Tibial artery (tissue), 4 donors: ENCODE measurements around the gene DRC1.

Experiments
- DNase-seq, 2 donors: peaks; one replicate each; pipeline ENCODE4 v3.0.0-alpha.2; 2019
- H3K27ac ChIP-seq, 2 donors: fragments of 200-600 bp; sonication (generic) in 1 of 2; 1 replicate in 1 of 2; 2 replicates in 1 of 2; pipeline ENCODE4 v1.5.1; 2018 to 2019; ENCODE audit warnings: mild to moderate bottlenecking in 1 of 2
- H3K27me3 ChIP-seq, 2 donors: fragments of 200-600 bp; sonication (generic) in 1 of 2; one replicate each; pipeline versions ENCODE4 v1.5.1 to v1.6.0; 2016 to 2019
- H3K36me3 ChIP-seq, 3 donors: fragments of 200-600 bp; sonication (generic) in 2 of 3; one replicate each; pipeline ENCODE4 v1.5.1; 2016 to 2019; ENCODE audit warnings: mild to moderate bottlenecking in 2 of 3
- H3K4me1 ChIP-seq, 4 donors: fragments of 200-600 bp; sonication (generic) in 2 of 4; 1 replicate in 3 of 4; 2 replicates in 1 of 4; pipeline ENCODE4 v1.5.1; 2016 to 2019
- H3K4me3 ChIP-seq, 2 donors: fragments of 200-600 bp; sonication (generic) in 1 of 2; 1 replicate in 1 of 2; 2 replicates in 1 of 2; pipeline ENCODE4 v1.5.1; 2018 to 2019; ENCODE audit warnings: mild to moderate bottlenecking in 2 of 2
- H3K9me3 ChIP-seq, 3 donors: fragments of 200-600 bp; sonication (generic) in 1 of 3; one replicate each; pipeline ENCODE4 v1.5.1; 2016 to 2019
- intact Hi-C: fragments of 100-400 bp; cut with DNase I; formaldehyde crosslinking; loops from one replicate; pipeline ENCODE4 v1.15.0; 2023; ENCODE audit warnings: low total_unique reads
- TF ChIP-seq, protein P1 (sequence below), 2 experiments: fragments of 200-600 bp in 1 of 2; fragments of 450-650 bp in 1 of 2; IDR thresholded peaks; one replicate each; pipeline ENCODE4 v1.5.1; 2017 to 2019; ENCODE audit warnings: antibody characterized with exemption in 2 of 2, mild to moderate bottlenecking in 1 of 2, moderate library complexity in 1 of 2

Gene DRC1

DNA sequence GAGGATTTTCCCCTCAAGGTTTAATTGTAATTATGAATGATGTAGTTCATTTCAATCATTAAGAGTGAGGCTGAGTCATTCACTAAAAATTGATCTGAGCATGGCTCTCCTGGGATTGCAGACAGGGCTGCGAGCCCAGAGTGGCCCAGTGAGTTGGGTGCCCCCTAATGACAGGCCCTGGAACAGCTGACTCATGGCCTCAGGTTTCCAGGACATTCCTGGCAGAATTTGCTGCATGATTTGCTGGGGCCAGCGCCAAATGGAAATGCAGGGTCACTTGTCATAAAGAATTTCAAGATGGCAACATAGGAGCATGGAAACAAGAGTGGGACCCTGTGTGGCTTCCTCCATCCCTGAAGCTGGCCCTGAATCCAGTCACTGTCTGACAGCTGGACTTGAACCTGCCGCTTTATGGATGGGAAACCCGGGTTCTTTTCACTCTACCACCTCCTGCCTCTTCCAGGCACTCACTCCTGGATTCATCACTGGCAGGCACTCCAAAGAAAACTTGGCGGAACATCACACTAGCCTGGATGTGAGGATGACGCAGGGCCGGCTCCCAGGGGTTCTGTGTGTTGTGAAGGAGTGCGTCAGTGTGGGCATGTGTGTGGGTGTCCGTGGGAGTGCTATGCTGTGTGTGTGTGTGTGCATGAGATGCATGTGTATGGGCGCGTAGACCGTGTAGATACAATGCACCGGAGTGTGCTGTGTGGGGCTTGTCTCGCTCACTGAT is 61.0 kb downstream of the DRC1 start:
- H3K9me3 ChIP-seq: no peaks in the 10 kb centered on the region
- TF ChIP-seq, protein P1, sequence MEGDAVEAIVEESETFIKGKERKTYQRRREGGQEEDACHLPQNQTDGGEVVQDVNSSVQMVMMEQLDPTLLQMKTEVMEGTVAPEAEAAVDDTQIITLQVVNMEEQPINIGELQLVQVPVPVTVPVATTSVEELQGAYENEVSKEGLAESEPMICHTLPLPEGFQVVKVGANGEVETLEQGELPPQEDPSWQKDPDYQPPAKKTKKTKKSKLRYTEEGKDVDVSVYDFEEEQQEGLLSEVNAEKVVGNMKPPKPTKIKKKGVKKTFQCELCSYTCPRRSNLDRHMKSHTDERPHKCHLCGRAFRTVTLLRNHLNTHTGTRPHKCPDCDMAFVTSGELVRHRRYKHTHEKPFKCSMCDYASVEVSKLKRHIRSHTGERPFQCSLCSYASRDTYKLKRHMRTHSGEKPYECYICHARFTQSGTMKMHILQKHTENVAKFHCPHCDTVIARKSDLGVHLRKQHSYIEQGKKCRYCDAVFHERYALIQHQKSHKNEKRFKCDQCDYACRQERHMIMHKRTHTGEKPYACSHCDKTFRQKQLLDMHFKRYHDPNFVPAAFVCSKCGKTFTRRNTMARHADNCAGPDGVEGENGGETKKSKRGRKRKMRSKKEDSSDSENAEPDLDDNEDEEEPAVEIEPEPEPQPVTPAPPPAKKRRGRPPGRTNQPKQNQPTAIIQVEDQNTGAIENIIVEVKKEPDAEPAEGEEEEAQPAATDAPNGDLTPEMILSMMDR (IDR thresholded peaks at IDR 0.05): no peak
- H3K27me3 ChIP-seq: peaks cover 0 to 2% of the 10 kb centered on the region in 2 donors
- no peak overlapping the region for H3K27ac ChIP-seq
- H3K36me3 ChIP-seq: no peaks in the 10 kb centered on the region
- H3K4me1 ChIP-seq: peaks cover 0 to 7% (median 0%) of the 10 kb centered on the region in 4 donors
- intact Hi-C loops: no loop called here
- no peak overlapping the region for H3K4me3 ChIP-seq
- peak; percentile 33 to 52 for DNase-seq

DNA sequence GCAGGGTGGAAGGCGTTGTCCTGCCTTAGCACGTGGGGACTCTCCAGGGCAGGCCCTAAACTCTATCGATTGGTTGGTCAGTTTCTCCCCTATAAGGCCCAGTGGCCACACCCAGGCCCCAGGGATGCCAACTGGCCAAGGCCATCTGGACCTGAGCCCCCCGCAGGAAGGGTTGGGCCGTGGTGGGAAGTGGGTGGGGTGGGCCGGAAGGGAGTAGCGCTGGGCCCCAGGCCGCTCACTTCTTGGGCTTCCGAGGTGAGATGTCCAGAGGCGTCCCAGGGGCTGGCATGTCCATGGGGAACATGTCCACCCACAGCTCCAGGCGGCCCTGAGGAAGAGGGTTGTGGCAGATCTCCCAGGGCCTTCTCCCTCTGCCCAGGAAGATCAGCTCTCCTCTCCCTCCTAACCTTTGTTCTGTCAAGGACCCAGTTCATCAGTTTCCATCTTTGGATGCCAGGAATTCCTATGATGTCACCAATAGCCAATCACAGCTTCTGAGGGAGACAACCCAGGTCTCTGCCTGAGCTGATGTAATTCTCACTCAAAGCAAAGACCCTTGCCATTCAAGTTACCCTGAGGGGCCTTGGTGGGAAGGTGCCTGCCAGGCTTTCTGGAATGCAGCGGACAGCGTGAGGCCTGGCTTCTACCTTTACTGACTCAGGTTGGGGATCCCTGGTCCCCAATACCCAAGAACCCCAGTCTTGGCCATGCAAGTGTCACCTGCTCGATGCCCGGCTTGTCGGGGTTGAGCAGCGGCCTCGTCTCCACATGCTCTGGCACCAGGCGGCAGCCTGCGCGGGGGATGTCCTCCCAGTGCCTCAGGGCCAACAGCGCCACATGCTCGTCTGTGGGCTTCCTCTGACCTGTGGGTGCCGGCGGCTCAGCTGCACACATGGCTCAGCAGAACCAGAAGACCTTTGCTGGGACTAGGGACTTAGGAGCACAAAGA is 61.8 kb downstream of the DRC1 start:
- Histone ChIP-seq H3K36me3 (no peaks in the 10 kb centered on the region), H3K27ac (no peak overlapping the region), H3K27me3 (peaks cover 0 to 2% of the 10 kb centered on the region in 2 donors), H3K9me3 (no peaks in the 10 kb centered on the region), H3K4me1 (peaks cover 0 to 7% (median 0%) of the 10 kb centered on the region in 4 donors), H3K4me3 (no peak overlapping the region)
- DNase-seq: peak in 1 of 2 donors; percentile 63
- TF ChIP-seq, protein P1 (IDR thresholded peaks at IDR 0.05): no peak
- intact Hi-C loops: no loop called here

DNA sequence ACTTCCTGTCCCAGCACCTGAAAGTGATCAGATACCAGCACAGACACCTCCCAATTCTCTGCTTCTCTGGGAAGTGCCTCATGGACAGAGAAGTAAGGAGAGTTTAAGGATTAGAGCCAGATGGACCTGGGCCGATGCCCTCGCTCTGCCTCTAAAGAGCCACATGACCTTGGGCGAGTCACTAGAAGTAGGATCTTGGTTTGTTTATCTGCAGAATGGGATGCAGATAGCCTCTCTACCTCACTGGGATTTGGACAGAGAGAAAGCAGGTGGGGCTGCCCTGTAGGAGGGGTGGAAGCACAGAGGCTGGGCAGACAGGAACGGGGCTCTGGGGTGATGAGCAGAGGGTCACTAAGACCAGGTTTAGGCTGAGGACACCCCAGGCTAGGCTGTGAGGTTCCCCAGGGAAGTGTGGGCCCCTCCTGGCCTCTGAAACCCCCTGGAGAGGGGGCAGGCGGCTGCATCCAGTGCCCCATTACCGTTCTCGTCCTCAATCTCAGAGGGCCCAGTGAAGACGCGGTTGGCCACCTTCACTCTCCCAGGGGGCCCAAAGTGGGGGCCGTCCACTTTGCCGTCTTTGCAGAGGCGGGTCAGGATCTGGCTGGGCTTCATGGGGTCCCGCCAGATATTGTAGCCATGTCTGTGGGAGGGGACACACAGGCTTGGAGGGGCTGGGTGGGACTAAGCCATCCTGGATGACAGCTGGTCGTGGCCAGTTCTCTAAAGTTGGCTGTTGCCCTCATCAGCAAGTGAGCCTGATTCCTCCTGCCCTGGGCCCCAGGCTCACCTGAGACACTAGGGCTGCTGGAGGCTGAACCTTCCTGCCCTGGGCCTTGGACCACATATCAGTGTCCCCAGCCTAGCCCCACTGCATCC is 62.9 kb downstream of the DRC1 start:
- no peak overlapping the region for H3K4me3 ChIP-seq
- intact Hi-C loops: no loop called here
- peaks cover 0 to 4% (median 0%) of the 10 kb centered on the region in 3 donors for H3K9me3 ChIP-seq
- peaks cover 0 to 7% (median 0%) of the 10 kb centered on the region in 4 donors for H3K4me1 ChIP-seq
- no peak overlapping the region for H3K27ac ChIP-seq
- TF ChIP-seq, protein P1 (IDR thresholded peaks at IDR 0.05): no peak
- peak in 1 of 2 donors; percentile 55 for DNase-seq
- peaks cover 0 to 2% of the 10 kb centered on the region in 2 donors for H3K27me3 ChIP-seq
- H3K36me3 ChIP-seq: no peaks in the 10 kb centered on the region

DNA sequence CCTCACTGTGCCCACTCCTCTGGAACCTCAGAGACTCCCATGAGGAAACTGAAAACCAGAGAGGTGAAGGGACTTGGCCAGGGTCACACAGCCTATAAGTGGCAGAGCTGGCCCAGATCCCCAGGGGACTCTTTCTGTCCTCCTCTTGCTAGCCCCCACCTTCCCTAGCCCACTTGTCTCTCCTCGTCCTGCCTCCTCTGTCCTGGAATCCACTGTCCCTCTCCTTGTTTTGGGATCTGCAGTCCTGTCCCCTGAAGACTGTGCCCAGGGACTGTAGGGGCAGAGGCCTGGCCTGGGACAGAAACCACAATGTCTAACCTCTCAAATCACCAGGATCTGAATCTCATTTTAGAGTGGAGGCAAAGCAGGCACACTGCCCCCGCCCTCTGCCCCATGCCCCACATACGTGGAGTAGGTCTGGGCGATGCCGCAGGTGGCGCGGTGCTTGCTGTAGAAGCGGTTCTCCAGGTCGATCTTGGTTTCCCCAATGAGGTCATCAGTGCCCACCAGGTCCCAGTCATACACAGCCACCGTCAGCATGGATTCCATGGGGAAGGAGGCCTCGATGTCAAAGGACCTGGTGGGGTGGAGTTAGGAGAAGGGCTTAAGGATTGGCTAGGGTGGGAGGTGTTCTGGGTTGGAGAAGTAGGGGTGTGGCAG is 63.7 kb downstream of the DRC1 start:
- intact Hi-C loops: no loop called here
- TF ChIP-seq, protein P1 (IDR thresholded peaks at IDR 0.05): no peak
- H3K27ac ChIP-seq: no peak overlapping the region
- peaks cover 0 to 2% of the 10 kb centered on the region in 2 donors for H3K27me3 ChIP-seq
- H3K36me3 ChIP-seq: no peaks in the 10 kb centered on the region
- peaks cover 0 to 7% (median 0%) of the 10 kb centered on the region in 4 donors for H3K4me1 ChIP-seq
- no peak for DNase-seq
- peaks cover 0 to 4% (median 0%) of the 10 kb centered on the region in 3 donors for H3K9me3 ChIP-seq
- no peak overlapping the region for H3K4me3 ChIP-seq
